SH-SY5Y (cell line): ENCODE results near the gene SEC61A1.

ENCODE experiments used
- GATA2 ChIP-seq: IDR thresholded peaks from 2 replicates; pipeline ENCODE4 v1.6.1; 2011; ENCODE audit warnings: mild to moderate bottlenecking, low read depth, low read length
- GATA3 ChIP-seq: IDR thresholded peaks from 2 replicates; pipeline ENCODE4 v1.6.1; 2011; ENCODE audit warnings: low read depth, mild to moderate bottlenecking, low read length, moderate library complexity

The SEC61A1 gene

DNA sequence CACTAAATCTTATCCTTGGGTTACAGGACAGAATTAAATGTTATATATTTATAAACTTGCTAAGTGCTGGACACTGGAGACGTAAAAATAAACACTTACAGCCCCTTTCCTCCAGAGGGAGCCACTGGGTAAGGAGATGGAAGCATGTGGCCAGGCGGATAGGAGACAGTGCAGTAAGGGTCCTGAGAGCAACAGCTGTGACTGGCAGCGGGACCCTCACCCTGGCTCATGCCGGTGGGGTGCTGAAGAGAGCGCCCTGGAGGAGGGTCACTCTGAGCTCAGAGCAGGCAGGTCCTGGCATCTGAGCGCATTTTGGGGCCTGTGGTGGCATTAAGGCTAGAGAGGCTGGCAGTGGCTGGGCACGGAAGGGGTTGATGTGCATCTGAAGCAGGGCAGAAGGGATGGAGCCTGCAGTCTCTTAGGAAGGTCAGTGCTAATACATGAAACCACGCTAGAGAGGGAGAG lies 16.0 kb downstream of the SEC61A1 start:
- TF ChIP-seq GATA2 (no peak), GATA3 (no peak)

DNA sequence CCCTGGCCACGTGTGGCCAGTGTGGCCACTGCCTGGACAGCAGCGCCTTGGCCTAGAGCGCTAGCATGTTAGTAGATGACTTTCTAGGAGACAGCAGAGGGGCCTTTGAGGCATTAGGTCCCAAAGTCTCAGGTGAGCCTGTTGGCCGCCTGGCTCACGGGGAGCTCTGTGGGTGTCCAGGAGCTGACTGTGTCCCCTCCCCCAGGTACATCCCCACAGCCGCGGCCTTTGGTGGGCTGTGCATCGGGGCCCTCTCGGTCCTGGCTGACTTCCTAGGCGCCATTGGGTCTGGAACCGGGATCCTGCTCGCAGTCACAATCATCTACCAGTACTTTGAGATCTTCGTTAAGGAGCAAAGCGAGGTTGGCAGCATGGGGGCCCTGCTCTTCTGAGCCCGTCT lies 17.0 kb downstream of the SEC61A1 start:
- TF ChIP-seq GATA2, result no peak
- no peak for TF ChIP-seq GATA3

DNA sequence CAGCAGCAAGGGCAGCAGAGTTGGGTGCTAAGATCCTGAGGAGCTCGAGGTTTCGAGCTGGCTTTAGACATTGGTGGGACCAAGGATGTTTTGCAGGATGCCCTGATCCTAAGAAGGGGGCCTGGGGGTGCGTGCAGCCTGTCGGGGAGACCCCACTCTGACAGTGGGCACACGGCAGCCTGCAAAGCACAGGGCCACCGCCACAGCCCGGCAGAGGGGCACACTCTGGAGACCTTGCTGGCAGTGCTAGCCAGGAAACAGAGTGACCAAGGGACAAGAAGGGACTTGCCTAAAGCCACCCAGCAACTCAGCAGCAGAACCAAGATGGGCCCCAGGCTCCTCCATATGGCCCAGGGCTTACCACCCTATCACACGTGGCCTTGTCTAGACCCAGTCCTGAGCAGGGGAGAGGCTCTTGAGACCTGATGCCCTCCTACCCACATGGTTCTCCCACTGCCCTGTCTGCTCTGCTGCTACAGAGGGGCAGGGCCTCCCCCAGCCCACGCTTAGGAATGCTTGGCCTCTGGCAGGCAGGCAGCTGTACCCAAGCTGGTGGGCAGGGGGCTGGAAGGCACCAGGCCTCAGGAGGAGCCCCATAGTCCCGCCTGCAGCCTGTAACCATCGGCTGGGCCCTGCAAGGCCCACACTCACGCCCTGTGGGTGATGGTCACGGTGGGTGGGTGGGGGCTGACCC lies 18.8 kb downstream of the SEC61A1 start:
- TF ChIP-seq GATA3 (no peak), GATA2 (no peak)

- no peak for TF ChIP-seq GATA2
- no peak for TF ChIP-seq GATA3
Observed at GRCh38 chr3:128071771-128072453, 19.7 kb downstream of the SEC61A1 start.

DNA sequence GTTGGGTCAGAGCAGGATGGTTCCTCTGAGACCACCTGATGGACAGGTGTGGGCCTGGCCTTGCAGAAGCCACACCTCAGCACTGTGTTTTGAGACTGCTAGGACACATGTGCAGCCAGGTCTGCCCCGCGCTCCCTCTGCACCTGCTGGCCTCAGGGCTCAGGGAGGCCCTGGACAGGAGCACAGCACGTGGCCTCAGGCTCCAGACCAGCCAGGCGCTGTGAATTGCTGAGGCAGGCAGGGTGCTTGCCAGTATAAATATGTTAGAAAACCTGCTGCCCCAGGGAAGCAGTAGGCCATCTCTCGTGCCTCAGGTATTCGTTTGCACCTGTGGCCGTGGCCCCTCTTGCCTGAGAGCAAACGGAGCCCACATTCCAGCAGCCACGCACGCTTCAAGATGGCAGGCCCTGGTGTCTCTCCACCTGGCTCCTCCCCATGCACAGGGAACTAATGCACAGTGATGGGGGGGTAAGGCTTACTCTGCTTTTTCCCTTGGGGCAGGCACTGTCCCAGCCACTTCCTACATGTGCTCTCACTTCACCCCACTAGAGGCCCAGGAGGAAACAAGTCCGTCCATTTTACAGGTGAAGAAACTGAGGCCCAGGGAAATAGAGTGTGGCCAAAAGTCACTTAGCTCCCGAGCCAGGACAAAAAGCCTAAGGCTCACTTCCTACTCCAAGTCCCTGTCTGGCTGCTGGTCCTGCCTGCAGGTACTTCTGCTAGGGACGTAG lies 20.4 kb downstream of the SEC61A1 start:
- TF ChIP-seq GATA3 (no peak), GATA2 (no peak)

DNA sequence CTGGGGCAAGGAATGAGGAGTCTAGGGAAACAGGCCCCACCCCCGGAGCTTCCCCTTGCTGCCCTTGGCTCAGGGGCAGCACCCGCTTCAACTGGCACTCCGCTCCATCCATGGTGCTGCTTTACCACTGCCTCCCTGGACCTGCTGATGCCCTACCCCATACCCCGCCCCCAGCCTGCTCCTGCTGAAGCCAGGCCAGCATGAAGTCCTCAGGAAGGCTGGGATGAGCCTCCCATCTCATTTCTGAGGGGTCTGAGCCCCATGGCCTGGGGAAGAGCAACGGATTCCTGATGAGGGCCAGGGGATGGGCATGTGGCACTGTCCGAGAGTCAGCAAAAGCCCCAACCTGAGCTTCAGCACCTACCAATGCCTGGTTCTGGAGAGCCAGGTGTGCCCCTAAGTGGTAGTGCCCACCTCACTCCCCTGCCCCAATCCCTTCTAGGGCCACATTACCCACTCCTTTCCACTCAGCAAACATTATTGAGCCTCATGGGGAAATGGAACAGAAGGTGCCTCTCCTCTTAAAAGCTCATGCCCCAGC lies 21.0 kb downstream of the SEC61A1 start:
- TF ChIP-seq GATA2, result no peak

- TF ChIP-seq GATA3 (no peak), GATA2 (no peak)
Observed at GRCh38 chr3:128073807-128074206, 21.6 kb downstream of the SEC61A1 start.

DNA sequence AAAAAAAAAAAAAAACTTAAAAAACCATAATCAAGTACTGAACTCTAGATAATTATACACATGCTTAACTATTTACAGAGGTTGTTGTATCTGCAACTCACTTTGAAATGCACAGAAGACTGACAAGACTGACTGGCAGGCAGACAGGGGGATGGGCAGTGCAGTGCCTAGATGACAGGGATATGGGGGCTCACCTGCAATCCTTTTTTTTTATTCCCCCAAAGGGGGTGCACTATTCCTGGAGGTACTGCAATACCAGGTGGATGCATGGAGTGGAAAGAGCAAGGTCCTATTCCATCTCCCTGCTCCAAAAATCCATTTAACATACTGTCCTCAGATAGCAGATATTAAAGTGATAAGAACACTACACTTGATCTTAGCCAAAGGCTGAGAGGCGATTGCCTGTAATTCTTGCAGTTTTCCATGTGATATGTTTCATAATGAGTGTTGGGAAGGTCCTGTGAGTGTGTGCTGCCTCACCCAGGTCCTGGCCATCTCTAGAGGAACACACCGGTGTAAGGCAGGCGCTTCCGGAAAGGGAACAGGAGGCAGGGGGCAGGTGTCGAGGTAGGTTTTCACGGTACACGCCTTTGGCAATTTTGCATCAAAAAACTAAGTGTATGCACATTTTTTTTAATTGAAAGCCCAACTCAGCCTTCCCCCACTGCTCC lies 22.7 kb downstream of the SEC61A1 start:
- TF ChIP-seq GATA2, result no peak
- TF ChIP-seq GATA3, result no peak

GRCh38 chr3:128075522-128076482 lies 23.6 kb downstream of the SEC61A1 start:
- no peak for TF ChIP-seq GATA2
- TF ChIP-seq GATA3, result no peak

- TF ChIP-seq GATA3, result no peak
- TF ChIP-seq GATA2, result no peak
Observed at GRCh38 chr3:128076483-128077201, 24.4 kb downstream of the SEC61A1 start.

- TF ChIP-seq GATA2, result no peak
- TF ChIP-seq GATA3, result no peak
Observed at GRCh38 chr3:128077202-128077624, 25.0 kb downstream of the SEC61A1 start.

- no peak for TF ChIP-seq GATA3
- TF ChIP-seq GATA2, result no peak
Observed at GRCh38 chr3:128077665-128078064, 25.4 kb downstream of the SEC61A1 start.

DNA sequence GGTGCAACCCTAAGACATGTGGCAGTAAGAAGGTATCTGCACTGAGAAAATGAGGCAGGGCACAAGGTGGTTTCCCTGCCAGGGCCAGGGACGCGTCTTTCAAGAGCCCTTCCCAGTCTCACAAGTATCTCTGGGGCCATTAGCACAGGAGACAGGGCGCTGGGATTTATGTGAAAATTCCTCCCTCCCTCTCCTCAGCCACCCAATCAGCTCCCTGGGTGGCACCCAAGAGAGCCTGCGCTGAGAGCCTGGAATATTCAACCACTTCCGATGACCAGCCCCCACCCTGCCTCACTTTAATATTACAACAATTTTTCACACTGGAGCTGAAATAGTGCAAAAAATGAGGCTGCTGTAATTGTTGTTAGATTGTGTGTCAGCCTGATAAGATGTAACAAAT lies 26.1 kb downstream of the SEC61A1 start:
- TF ChIP-seq GATA3 (no peak), GATA2 (no peak)
